Liver (tissue), 9 donors: ENCODE results near the gene SMYD3. TPM values are rescaled to one million over a fixed set of nuclear protein-coding genes. Genes with fewer than 3 reads are reported as not detected.

Experiments used
- DNase-seq: peaks from one replicate; pipeline ENCODE4 v3.0.0-alpha.2; 2017; ENCODE audit warnings: low spot score
- H3K27ac ChIP-seq, 2 donors: one replicate each; pipeline ENCODE4 v1.7.0; 2013; ENCODE audit warnings: inconsistent platforms in 2 of 2, low read length in 2 of 2, control low read depth in 1 of 2, low read depth in 1 of 2, mild to moderate bottlenecking in 1 of 2
- H3K27me3 ChIP-seq, 4 donors: one replicate each; pipeline versions ENCODE4 v1.6.1 to v1.7.0; 2013; ENCODE audit warnings: low read length in 3 of 4, inconsistent platforms in 1 of 4, mild to moderate bottlenecking in 1 of 4, moderate library complexity in 1 of 4; ENCODE audit not compliant: control insufficient read depth in 4 of 4, insufficient read depth in 4 of 4
- H3K36me3 ChIP-seq, 4 donors: one replicate each; pipeline versions ENCODE4 v1.6.1 to v1.7.0; 2013; ENCODE audit warnings: low read length in 3 of 4, mild to moderate bottlenecking in 3 of 4, low read depth in 1 of 4, moderate library complexity in 1 of 4; ENCODE audit not compliant: control insufficient read depth in 4 of 4, insufficient read depth in 3 of 4
- H3K4me1 ChIP-seq, 4 donors: one replicate each; pipeline versions ENCODE4 v1.6.1 to v1.7.0; 2013; ENCODE audit warnings: low read length in 3 of 4, mild to moderate bottlenecking in 3 of 4, moderate library complexity in 1 of 4; ENCODE audit not compliant: control insufficient read depth in 4 of 4, insufficient read depth in 4 of 4
- H3K4me3 ChIP-seq, 3 donors: one replicate each; pipeline versions ENCODE4 v1.6.1 to v1.7.0; 2013; ENCODE audit warnings: low read length in 3 of 3, control low read depth in 1 of 3, low read depth in 1 of 3, mild to moderate bottlenecking in 1 of 3
- H3K9ac ChIP-seq, 2 donors: one replicate each; pipeline ENCODE4 v1.7.0; 2013; ENCODE audit warnings: low read length in 2 of 2, mild to moderate bottlenecking in 2 of 2, moderate library complexity in 2 of 2, control low read depth in 1 of 2, low read depth in 1 of 2
- H3K9me3 ChIP-seq, 4 donors: one replicate each; pipeline versions ENCODE4 v1.6.1 to v1.7.0; 2013; ENCODE audit warnings: low read length in 3 of 4; ENCODE audit not compliant: control insufficient read depth in 4 of 4
- ATF3 ChIP-seq: IDR thresholded peaks from 2 replicates; pipeline ENCODE4 v1.6.1; 2016; ENCODE audit warnings: antibody characterized with exemption
- CTCF ChIP-seq: fragments of 150-350 bp; IDR thresholded peaks from 2 replicates; pipeline ENCODE4 v1.5.1; 2017; ENCODE audit warnings: improper control_type of control experiment, low read depth, low read length; ENCODE audit not compliant: missing input control
- EGR1 ChIP-seq, 2 donors: IDR thresholded peaks; 2 replicates each; pipeline ENCODE4 v1.6.1; 2016 to 2018; ENCODE audit warnings: antibody characterized with exemption in 2 of 2, low read depth in 2 of 2
- FOXA1 ChIP-seq: IDR thresholded peaks from 2 replicates; pipeline ENCODE4 v1.6.1; 2016; ENCODE audit warnings: antibody characterized with exemption
- FOXA2 ChIP-seq: IDR thresholded peaks from 2 replicates; pipeline ENCODE4 v1.6.1; 2016; ENCODE audit warnings: antibody characterized with exemption
- GABPA ChIP-seq, 2 donors: IDR thresholded peaks in 1 of 2; conservative IDR thresholded peaks in 1 of 2; 2 replicates each; pipeline ENCODE4 v1.6.1; 2016; ENCODE audit warnings: antibody characterized with exemption in 2 of 2, mild to moderate bottlenecking in 1 of 2, moderate library complexity in 1 of 2
- HNF4A ChIP-seq, 2 donors: conservative IDR thresholded peaks; 2 replicates each; pipeline ENCODE4 v1.6.1; 2016; ENCODE audit warnings: antibody characterized with exemption in 2 of 2, mild to moderate bottlenecking in 2 of 2
- HNF4G ChIP-seq: IDR thresholded peaks from 2 replicates; pipeline ENCODE4 v1.6.1; 2016; ENCODE audit warnings: antibody characterized with exemption
- JUND ChIP-seq, 2 donors: IDR thresholded peaks; 2 replicates each; pipeline ENCODE4 v1.6.1; 2016; ENCODE audit warnings: antibody characterized with exemption in 2 of 2
- MAX ChIP-seq: IDR thresholded peaks from 2 replicates; pipeline ENCODE4 v1.6.1; 2016; ENCODE audit warnings: antibody characterized with exemption
- NR2F2 ChIP-seq: IDR thresholded peaks from 2 replicates; pipeline ENCODE4 v1.6.1; 2016; ENCODE audit warnings: antibody characterized with exemption
- RAD21 ChIP-seq, 2 donors: IDR thresholded peaks; 2 replicates each; pipeline ENCODE4 v1.6.1; 2016; ENCODE audit warnings: antibody characterized with exemption in 2 of 2, mild to moderate bottlenecking in 2 of 2
- REST ChIP-seq: IDR thresholded peaks from 2 replicates; pipeline ENCODE4 v1.6.1; 2016; ENCODE audit warnings: antibody characterized with exemption, mild to moderate bottlenecking
- RXRA ChIP-seq, 2 donors: IDR thresholded peaks; 2 replicates each; pipeline ENCODE4 v1.6.1; 2017 to 2018; ENCODE audit warnings: antibody characterized with exemption in 2 of 2, mild to moderate bottlenecking in 1 of 2
- SP1 ChIP-seq: IDR thresholded peaks from 2 replicates; pipeline ENCODE4 v1.6.1; 2018; ENCODE audit warnings: antibody characterized with exemption, mild to moderate bottlenecking
- TAF1 ChIP-seq: conservative IDR thresholded peaks from 2 replicates; pipeline ENCODE4 v1.6.1; 2016; ENCODE audit warnings: antibody characterized with exemption, mild to moderate bottlenecking
- YY1 ChIP-seq: IDR thresholded peaks from 2 replicates; pipeline ENCODE4 v1.6.1; 2016; ENCODE audit warnings: antibody characterized with exemption, mild to moderate bottlenecking
- ZBTB33 ChIP-seq: IDR thresholded peaks from 2 replicates; pipeline ENCODE4 v1.6.1; 2016; ENCODE audit warnings: antibody characterized with exemption
- WGBS: extraction: QIAGEN DNeasy Blood & Tissue Kit; methylation state at CpG from one replicate; pipeline ENCODE4 v1.1.7; 2013; 5-methylcytosine and 5-hydroxymethylcytosine counted together
- polyA plus RNA-seq, 2 donors: library from polyadenylated mRNA; stranded (reverse) in 1 of 2; unstranded in 1 of 2; fragments of 200-250 nt in 1 of 2; fragments of >200 nt in 1 of 2; fragmentation: Nextera tagmentation in 1 of 2; extraction: Ambion mirVana in 1 of 2; gene quantifications; one replicate each; pipeline versions ENCODE4 v1.2.1 to v1.2.3, GENCODE V29; 2013 to 2015
- total RNA-seq, 2 donors: library from RNA; depleted of rRNA; stranded (reverse); fragments of >200 nt; gene quantifications; one replicate each; pipeline ENCODE4 v1.2.3, GENCODE V29; 2014
- donor health status: healthy.
- donor health status: healthy.
- donor health status: healthy.
- donor health status: healthy.
- donor health status: healthy.

SMYD3 gene
- total and polyA plus RNA-seq, 4 donors: 3.1 to 9.1 (median 8.0) TPM

- no peak for TF ChIP-seq TAF1
- TF ChIP-seq RXRA (IDR thresholded peaks at IDR 0.05): no peak
- TF ChIP-seq YY1: no peak
- TF ChIP-seq HNF4A (conservative IDR thresholded peaks at IDR 0.05): no peak
- TF ChIP-seq EGR1 (IDR thresholded peaks at IDR 0.05; ENCODE audit: low read depth in 2 of 2): no peak
- TF ChIP-seq GABPA (IDR thresholded peaks at IDR 0.05 in 1 of 2, conservative IDR thresholded peaks at IDR 0.05 in 1 of 2): no peak
- no peak for TF ChIP-seq ATF3
- TF ChIP-seq NR2F2: no peak
Measured at GRCh38 chr1:246195296-246195695, 311.8 kb downstream of the SMYD3 start (continued).

GRCh38 chr1:246193537-246193936 lies 313.5 kb downstream of the SMYD3 start:
- TF ChIP-seq EGR1 (IDR thresholded peaks at IDR 0.05; ENCODE audit: low read depth in 2 of 2) (no peak), HNF4G (no peak), HNF4A (conservative IDR thresholded peaks at IDR 0.05) (no peak), ATF3 (no peak), SP1 (no peak), TAF1 (no peak), ZBTB33 (no peak), GABPA (IDR thresholded peaks at IDR 0.05 in 1 of 2, conservative IDR thresholded peaks at IDR 0.05 in 1 of 2) (no peak), RAD21 (IDR thresholded peaks at IDR 0.05) (no peak), MAX (no peak), CTCF (no peak), FOXA2 (no peak), FOXA1 (no peak)
- DNase-seq: no peak
- Histone ChIP-seq H3K4me1 (no peaks in the 10 kb centered on the region), H3K27ac (no peak overlapping the region), H3K9me3 (no peaks in the 10 kb centered on the region), H3K4me3 (no peak overlapping the region), H3K36me3 (no peaks in the 10 kb centered on the region), H3K27me3 (no peaks in the 10 kb centered on the region), H3K9ac (no peak overlapping the region)
- WGBS: 96% methylated on average over 12 of the region's 12 CpGs

GRCh38 chr1:246189126-246189525 lies 318.0 kb downstream of the SMYD3 start:
- Histone ChIP-seq H3K9ac (no peak overlapping the region), H3K9me3 (no peaks in the 10 kb centered on the region), H3K4me1 (no peaks in the 10 kb centered on the region), H3K27ac (no peak overlapping the region), H3K27me3 (no peaks in the 10 kb centered on the region), H3K36me3 (no peaks in the 10 kb centered on the region), H3K4me3 (no peak overlapping the region)
- no peak for TF ChIP-seq RAD21 (IDR thresholded peaks at IDR 0.05)
- no peak for TF ChIP-seq FOXA1
- TF ChIP-seq HNF4G: no peak
- TF ChIP-seq EGR1 (IDR thresholded peaks at IDR 0.05; ENCODE audit: low read depth in 2 of 2): no peak
- no peak for TF ChIP-seq GABPA (IDR thresholded peaks at IDR 0.05 in 1 of 2, conservative IDR thresholded peaks at IDR 0.05 in 1 of 2)
- TF ChIP-seq ATF3: no peak
- no peak for TF ChIP-seq JUND (IDR thresholded peaks at IDR 0.05)
- TF ChIP-seq MAX: no peak
- TF ChIP-seq REST: no peak
- no peak for TF ChIP-seq FOXA2
- 98% methylated on average over 3 of the region's 3 CpGs for WGBS
- no peak for DNase-seq
